Measurements from ENCODE around the gene MSI2. TPM values are rescaled to one million over a fixed set of nuclear protein-coding genes. Genes with fewer than 3 reads are reported as not detected.

Gene MSI2
- polyA plus RNA-seq, 1 experiment: 9.2 TPM

- ChIA-PET POLR2A (no interaction called here), CTCF (interaction anchor here (0.6 to 6.0 kb wide), 44 partner anchors 9 to 461 kb away, joined by 3 to 74 read pairs (median 4); no protein-coding TSS in a partner anchor)
- H3K4me3 ChIP-seq (ENCODE audit: low read depth, low read length): no peak overlapping the region
- DNase-seq (ENCODE audit: low read depth): peak; percentile 8
- no peaks in the 10 kb centered on the region for H3K36me3 ChIP-seq (ENCODE audit: control insufficient read depth, insufficient read depth, low read length)
- TF ChIP-seq CTCF (IDR thresholded peaks at IDR 0.05; ENCODE audit: insufficient read depth, low read depth, low read length): peak; percentile 91
- H3K27me3 ChIP-seq (ENCODE audit: control insufficient read depth, insufficient read depth, low read length): no peaks in the 10 kb centered on the region
Observed at GRCh38 chr17:57597531-57598453, 341.5 kb downstream of the MSI2 start.

DNA sequence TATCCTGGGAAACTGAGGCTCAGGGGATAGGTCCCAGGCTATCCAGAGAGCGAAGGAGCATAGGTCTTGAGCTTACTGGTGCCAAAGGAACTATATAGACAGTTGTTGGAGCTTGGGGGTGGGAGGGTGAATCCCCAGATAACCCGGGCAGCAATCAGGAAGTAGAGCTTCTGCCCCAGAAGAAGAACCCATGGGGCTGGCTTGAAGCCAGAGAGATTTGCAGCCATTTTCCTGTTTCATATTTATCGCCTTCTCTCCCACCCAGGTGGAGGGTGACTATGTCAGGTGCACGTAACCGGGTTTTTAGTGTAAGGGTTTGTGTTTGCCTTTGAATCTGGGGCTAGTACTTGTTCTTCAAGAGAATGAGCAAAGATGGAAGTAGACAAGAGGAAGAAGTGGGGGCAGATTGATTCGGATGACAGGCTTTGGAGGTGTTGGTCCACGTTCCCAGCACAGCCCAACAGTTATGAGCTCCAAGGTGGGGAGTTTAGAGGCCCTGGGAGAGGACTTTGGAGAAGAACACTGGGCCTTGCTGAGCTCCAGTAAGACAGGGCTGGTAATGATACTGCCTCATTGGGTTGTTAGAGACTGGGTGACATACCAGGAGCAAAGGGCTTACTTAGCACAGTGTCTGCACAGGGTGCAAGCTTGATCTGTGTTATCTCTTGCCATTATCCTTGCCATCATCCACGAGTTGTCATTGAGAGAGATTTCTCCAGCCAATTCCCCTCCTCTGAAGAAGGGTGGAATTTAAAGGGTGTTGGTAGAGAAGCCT is 343.1 kb downstream of the MSI2 start:
- ChIA-PET POLR2A (no interaction called here), CTCF (interaction anchor here (1.0 to 6.0 kb wide), 8 partner anchors 13 to 356 kb away, joined by 4 to 74 read pairs (median 21); no protein-coding TSS in a partner anchor)
- Histone ChIP-seq H3K4me3 (ENCODE audit: low read depth, low read length) (no peak overlapping the region), H3K27me3 (ENCODE audit: control insufficient read depth, insufficient read depth, low read length) (no peaks in the 10 kb centered on the region), H3K36me3 (ENCODE audit: control insufficient read depth, insufficient read depth, low read length) (no peaks in the 10 kb centered on the region)
- TF ChIP-seq CTCF (IDR thresholded peaks at IDR 0.05; ENCODE audit: insufficient read depth, low read depth, low read length): no peak
- DNase-seq (ENCODE audit: low read depth): no peak

DNA sequence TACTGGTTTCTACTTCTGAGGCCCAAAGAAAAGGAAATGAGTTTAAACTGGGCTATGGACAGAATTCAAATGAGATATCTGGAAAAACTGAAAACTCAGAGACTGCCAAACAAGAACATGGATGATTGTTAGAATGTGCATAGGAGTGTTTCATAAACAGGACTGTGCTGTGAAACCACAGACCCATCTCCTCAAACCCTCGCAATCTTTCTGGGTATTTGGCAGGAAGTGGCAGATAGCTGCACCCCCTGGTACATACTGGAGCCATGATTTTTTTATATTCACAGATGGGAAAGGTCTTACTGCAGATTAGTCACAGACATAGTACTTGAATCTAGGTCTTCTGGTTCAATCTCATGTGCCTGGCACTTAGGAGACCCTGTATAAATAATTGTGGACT is 343.8 kb downstream of the MSI2 start:
- TF ChIP-seq CTCF (IDR thresholded peaks at IDR 0.05; ENCODE audit: insufficient read depth, low read depth, low read length): no peak
- H3K36me3 ChIP-seq (ENCODE audit: control insufficient read depth, insufficient read depth, low read length): no peaks in the 10 kb centered on the region
- POLR2A ChIA-PET: no interaction called here
- DNase-seq (ENCODE audit: low read depth): no peak
- H3K4me3 ChIP-seq (ENCODE audit: low read depth, low read length): no peak overlapping the region
- CTCF ChIA-PET: interaction anchor here (1.6 to 6.0 kb wide), 5 partner anchors 22 to 356 kb away, joined by 5 to 74 read pairs (median 26); no protein-coding TSS in a partner anchor
- H3K27me3 ChIP-seq (ENCODE audit: control insufficient read depth, insufficient read depth, low read length): no peaks in the 10 kb centered on the region

- ChIA-PET POLR2A (no interaction called here), CTCF (interaction anchor here (1.6 to 6.0 kb wide), 4 partner anchors 21 to 357 kb away, joined by 5 to 74 read pairs (median 23); no protein-coding TSS in a partner anchor)
- Histone ChIP-seq H3K4me3 (ENCODE audit: low read depth, low read length) (no peak overlapping the region), H3K27me3 (ENCODE audit: control insufficient read depth, insufficient read depth, low read length) (no peaks in the 10 kb centered on the region), H3K36me3 (ENCODE audit: control insufficient read depth, insufficient read depth, low read length) (no peaks in the 10 kb centered on the region)
- TF ChIP-seq CTCF (IDR thresholded peaks at IDR 0.05; ENCODE audit: insufficient read depth, low read depth, low read length): no peak
- DNase-seq (ENCODE audit: low read depth): no peak
Observed at GRCh38 chr17:57601143-57601735, 344.9 kb downstream of the MSI2 start.
